Measurements from ENCODE around the gene PLP2. TPM values are rescaled to one million over a fixed set of nuclear protein-coding genes. Genes with fewer than 3 reads are reported as not detected.

Gene PLP2
- total RNA-seq, 1 experiment from 2014 or later = 293 TPM

- Histone ChIP-seq H3K27me3 (ENCODE audit: control insufficient read depth, insufficient read depth, low read length) (no peaks in the 10 kb centered on the region), H3K4me3 (ENCODE audit: low read depth in 2 of 2, low read length in 2 of 2) (no peak overlapping the region), H3K9me3 (ENCODE audit: control insufficient read depth, insufficient read depth, low read depth, low read length) (no peaks in the 10 kb centered on the region), H3K4me1 (ENCODE audit: control insufficient read depth, insufficient read depth, low read length) (no peaks in the 10 kb centered on the region), H3K36me3 (ENCODE audit: control insufficient read depth, insufficient read depth, low read length) (no peaks in the 10 kb centered on the region), H3K27ac (ENCODE audit: low read length) (no peak overlapping the region)
- BruUV-seq (replicated peaks) = no TSS peak
- ATAC-seq (no peak), DNase-seq (ENCODE audit: low read depth, low spot score) (no peak)
- TF ChIP-seq CTCF (IDR thresholded peaks at IDR 0.05) = no peak
- TF ChIP-seq POLR2AphosphoS5 (IDR thresholded peaks at IDR 0.05; ENCODE audit: low read depth, low read length) = no peak
- no peak for TF ChIP-seq SIN3A (IDR thresholded peaks at IDR 0.05; ENCODE audit: borderline replicate concordance, insufficient read depth, low read depth, low read length)
- no peak for TF ChIP-seq REST (IDR thresholded peaks at IDR 0.05; ENCODE audit: insufficient read depth in 1 of 2, low read depth in 2 of 2, low read length in 1 of 2)
- TF ChIP-seq TCF7L2 (IDR thresholded peaks at IDR 0.05; ENCODE audit: low read depth, low read length) = no peak
- intact Hi-C loops (cut with micrococcal nuclease; ENCODE audit: unreplicated experiment) = no loop called here
- in situ Hi-C loops (cut with HindIII; ENCODE audit: low pct_unique_long_range_greater_than_20kb, low sequenced_read_pairs) = no loop called here
- ChIA-PET POLR2A (no interaction called here), CTCF (no interaction called here)
These were observed 43.4 kb downstream of the PLP2 start for GRCh38 chrX:49214996-49215526.

GRCh38 chrX:49220100-49220499 lies 48.4 kb downstream of the PLP2 start:
- ChIA-PET POLR2A (no interaction called here), CTCF (no interaction called here)
- Histone ChIP-seq H3K9me3 (ENCODE audit: control insufficient read depth, insufficient read depth, low read depth, low read length) (no peaks in the 10 kb centered on the region), H3K27me3 (ENCODE audit: control insufficient read depth, insufficient read depth, low read length) (no peaks in the 10 kb centered on the region), H3K36me3 (ENCODE audit: control insufficient read depth, insufficient read depth, low read length) (no peaks in the 10 kb centered on the region), H3K4me3 (ENCODE audit: low read depth in 2 of 2, low read length in 2 of 2) (no peak overlapping the region), H3K27ac (ENCODE audit: low read length) (no peak overlapping the region), H3K4me1 (ENCODE audit: control insufficient read depth, insufficient read depth, low read length) (no peaks in the 10 kb centered on the region)
- ATAC-seq = no peak
- DNase-seq (ENCODE audit: low read depth, low spot score) = no peak
- in situ Hi-C loops (cut with HindIII; ENCODE audit: low pct_unique_long_range_greater_than_20kb, low sequenced_read_pairs) (no loop called here), intact Hi-C loops (cut with micrococcal nuclease; ENCODE audit: unreplicated experiment) (no loop called here)
- no TSS peak for BruUV-seq (replicated peaks)
- no peak for TF ChIP-seq TCF7L2 (IDR thresholded peaks at IDR 0.05; ENCODE audit: low read depth, low read length)
- TF ChIP-seq REST (IDR thresholded peaks at IDR 0.05; ENCODE audit: insufficient read depth in 1 of 2, low read depth in 2 of 2, low read length in 1 of 2) = no peak
- no peak for TF ChIP-seq SIN3A (IDR thresholded peaks at IDR 0.05; ENCODE audit: borderline replicate concordance, insufficient read depth, low read depth, low read length)
- TF ChIP-seq CTCF (IDR thresholded peaks at IDR 0.05) = no peak
- no peak for TF ChIP-seq POLR2AphosphoS5 (IDR thresholded peaks at IDR 0.05; ENCODE audit: low read depth, low read length)

Measured in Panc1 (cell line).